CD4-positive, alpha-beta memory T cell (primary cell): ENCODE results near the gene SH2D1A. TPM values are rescaled to one million over a fixed set of nuclear protein-coding genes. Genes with fewer than 3 reads are reported as not detected.
"Not testable (repeated sequence)": the region's sequence is repeated elsewhere in the genome, so short reads cannot be mapped to it uniquely, and the experiment has no call there.

Experiments used
- CTCF ChIA-PET: fragments of 350-600 bp; sonication (Branson Sonifier 250); formaldehyde crosslinking; loops from one replicate; lab custom pipeline; 2021; ENCODE audit warnings: inconsistent platforms; ENCODE audit not compliant: partially characterized antibody; lab: Charles Lee
- POLR2A ChIA-PET: fragments of 350-600 bp; sonication (Branson Sonifier 250); formaldehyde crosslinking; loops from one replicate; lab custom pipeline; 2021; ENCODE audit not compliant: partially characterized antibody; lab: Charles Lee
- DNase-seq, 5 donors: peaks; one replicate each; pipeline versions ENCODE4 v3.0.0 to v3.0.0-alpha.2; 2020 to 2022; ENCODE audit warnings: mixed read lengths in 1 of 5
- H3K27ac ChIP-seq: one replicate; pipeline ENCODE4 v1.7.0; 2013; ENCODE audit warnings: low read depth, low read length
- H3K27me3 ChIP-seq: 2 replicates; pipeline ENCODE4 v1.7.0; 2013; ENCODE audit warnings: mild to moderate bottlenecking, low read length, moderate library complexity; ENCODE audit not compliant: insufficient read depth
- H3K36me3 ChIP-seq: 2 replicates; pipeline ENCODE4 v1.7.0; 2013; ENCODE audit warnings: mild to moderate bottlenecking, low read length, moderate library complexity; ENCODE audit not compliant: insufficient read depth
- H3K4me1 ChIP-seq: 2 replicates; pipeline ENCODE4 v1.7.0; 2013; ENCODE audit warnings: mild to moderate bottlenecking, low read length, moderate library complexity; ENCODE audit not compliant: insufficient read depth
- H3K4me3 ChIP-seq, 2 donors: one replicate each; pipeline ENCODE4 v1.7.0; 2013; ENCODE audit warnings: low read length in 2 of 2, mild to moderate bottlenecking in 1 of 2
- H3K9me3 ChIP-seq, 2 donors: one replicate each; pipeline ENCODE4 v1.7.0; 2013; ENCODE audit warnings: low read length in 2 of 2, control low read depth in 1 of 2; ENCODE audit not compliant: control insufficient read depth in 1 of 2
- H3K27ac Mint-ChIP-seq, 7 donors: one replicate each; pipeline ENCODE4 v1.8.0; 2020 to 2021; ENCODE audit warnings: mixed read lengths in 7 of 7, mild to moderate bottlenecking in 6 of 7, inconsistent platforms in 3 of 7, moderate library complexity in 3 of 7
- H3K27me3 Mint-ChIP-seq, 2 donors: one replicate each; pipeline ENCODE4 v1.8.0; 2020 to 2021; ENCODE audit warnings: mixed read lengths in 2 of 2
- H3K36me3 Mint-ChIP-seq, 2 donors: one replicate each; pipeline ENCODE4 v1.8.0; 2020 to 2021; ENCODE audit warnings: mixed read lengths in 2 of 2, inconsistent platforms in 1 of 2, mild to moderate bottlenecking in 1 of 2
- H3K4me1 Mint-ChIP-seq, 4 donors: one replicate each; pipeline ENCODE4 v1.8.0; 2020 to 2021; ENCODE audit warnings: mixed read lengths in 4 of 4, mild to moderate bottlenecking in 1 of 4
- H3K4me3 Mint-ChIP-seq, 8 donors: one replicate each; pipeline ENCODE4 v1.8.0; 2020 to 2021; ENCODE audit warnings: mixed read lengths in 8 of 8, mild to moderate bottlenecking in 7 of 8, moderate library complexity in 6 of 8, inconsistent platforms in 3 of 8
- H3K9me3 Mint-ChIP-seq, 8 donors: one replicate each; pipeline ENCODE4 v1.8.0; 2020 to 2021; ENCODE audit warnings: mixed read lengths in 8 of 8, mild to moderate bottlenecking in 5 of 8, inconsistent platforms in 3 of 8, moderate library complexity in 1 of 8
- intact Hi-C: fragments of 100-400 bp; cut with micrococcal nuclease; formaldehyde crosslinking; loops from one replicate; pipeline ENCODE4 v1.15.1; 2023
- polyA plus RNA-seq, 2 donors: library from polyadenylated mRNA; unstranded; fragments of 300-500 nt; fragmentation: Illumina TruSeq; gene quantifications; one replicate each; pipeline ENCODE4 v1.2.3, GENCODE V29; 2021
- total RNA-seq, 2 experiments: library from RNA; stranded (reverse); gene quantifications; one replicate each; pipeline ENCODE4 v1.2.3, GENCODE V29; 2021

Gene SH2D1A
- total and polyA plus RNA-seq, 4 experiments from 2014 or later, result 50.3 to 85.1 (median 58.7) TPM

DNA sequence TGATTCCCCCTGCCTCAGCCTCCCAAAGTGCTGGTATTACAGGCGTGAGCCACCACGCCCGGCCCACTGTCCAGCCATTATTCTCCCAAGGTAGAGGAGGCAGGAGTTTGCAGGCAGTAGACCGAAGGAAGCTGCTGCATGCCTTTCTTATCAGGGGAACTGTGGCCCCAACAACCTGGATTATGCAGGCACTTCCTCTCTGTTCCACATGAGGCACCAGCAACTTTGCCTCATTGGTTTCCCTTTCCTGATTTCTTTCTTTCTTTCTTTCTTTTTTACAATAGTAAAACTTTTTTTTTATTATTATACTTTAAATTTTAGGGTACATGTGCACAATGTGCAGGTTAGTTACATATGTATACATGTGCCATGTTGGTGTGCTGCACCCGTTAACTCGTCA, 62.0 kb downstream of the SH2D1A start:
- H3K27ac ChIP-seq, H3K27ac Mint-ChIP-seq, intact Hi-C loops, CTCF ChIA-PET, H3K9me3 ChIP-seq, H3K36me3 ChIP-seq, H3K9me3 Mint-ChIP-seq, DNase-seq, H3K27me3 ChIP-seq, H3K4me1 Mint-ChIP-seq, H3K4me3 Mint-ChIP-seq, H3K27me3 Mint-ChIP-seq, H3K4me1 ChIP-seq, POLR2A ChIA-PET, H3K36me3 Mint-ChIP-seq, H3K4me3 ChIP-seq: not testable (repeated sequence)

GRCh38 chrX:124413244-124413643, 66.9 kb downstream of the SH2D1A start:
- no peak overlapping the region for H3K27ac ChIP-seq
- no peaks in the 10 kb centered on the region for H3K27me3 Mint-ChIP-seq
- H3K9me3 Mint-ChIP-seq, result peaks cover 0 to 1% (median 0%) of the 10 kb centered on the region in 8 donors
- peaks cover 0 to 1% (median 0%) of the 10 kb centered on the region in 4 donors for H3K4me1 Mint-ChIP-seq
- no peak for DNase-seq
- H3K4me3 Mint-ChIP-seq, result no peak overlapping the region
- H3K4me1 ChIP-seq, result no peaks in the 10 kb centered on the region
- intact Hi-C loops, result no loop called here
- ChIA-PET POLR2A (no interaction called here), CTCF (no interaction called here)
- no peaks in the 10 kb centered on the region for H3K9me3 ChIP-seq
- peaks cover 4 to 10% of the 10 kb centered on the region in 2 donors for H3K36me3 Mint-ChIP-seq
- H3K27ac Mint-ChIP-seq, result no peak overlapping the region
- H3K36me3 ChIP-seq, result no peaks in the 10 kb centered on the region
- H3K27me3 ChIP-seq, result no peaks in the 10 kb centered on the region
- no peak overlapping the region for H3K4me3 ChIP-seq

DNA sequence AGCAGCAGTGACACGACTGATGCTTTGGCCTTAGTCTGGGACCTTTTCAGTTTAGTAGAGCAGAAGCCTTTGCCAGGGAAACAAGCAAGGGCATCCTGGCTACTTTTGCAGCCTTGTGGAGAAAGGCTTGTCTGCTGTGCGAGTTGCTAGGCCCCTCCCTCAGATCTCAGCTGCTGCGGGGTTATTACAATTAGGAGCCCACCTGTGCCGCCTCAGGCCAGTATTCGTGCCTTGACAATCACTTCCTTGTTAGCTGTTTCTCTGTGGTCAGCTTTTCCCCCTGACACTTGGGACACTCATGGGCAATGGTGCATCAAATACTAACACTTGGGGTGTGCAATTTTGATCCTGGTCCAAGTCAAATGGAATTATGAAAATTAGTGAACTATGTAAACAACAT, 67.9 kb downstream of the SH2D1A start:
- Mint-ChIP-seq H3K4me3 (no peak overlapping the region), H3K9me3 (peaks cover 0 to 1% (median 0%) of the 10 kb centered on the region in 8 donors), H3K27me3 (no peaks in the 10 kb centered on the region), H3K4me1 (peaks cover 0 to 1% (median 0%) of the 10 kb centered on the region in 4 donors), H3K27ac (no peak overlapping the region), H3K36me3 (peaks cover 4 to 10% of the 10 kb centered on the region in 2 donors)
- CTCF ChIA-PET, result interaction anchor here (1.0 kb wide), 1 partner anchor 21 kb away, joined by 3 read pairs; no protein-coding TSS in a partner anchor
- H3K4me1 ChIP-seq, result no peaks in the 10 kb centered on the region
- H3K4me3 ChIP-seq, result no peak overlapping the region
- POLR2A ChIA-PET, result no interaction called here
- no peak overlapping the region for H3K27ac ChIP-seq
- DNase-seq, result no peak
- intact Hi-C loops, result no loop called here
- H3K9me3 ChIP-seq, result no peaks in the 10 kb centered on the region
- H3K36me3 ChIP-seq, result no peaks in the 10 kb centered on the region
- no peaks in the 10 kb centered on the region for H3K27me3 ChIP-seq

DNA sequence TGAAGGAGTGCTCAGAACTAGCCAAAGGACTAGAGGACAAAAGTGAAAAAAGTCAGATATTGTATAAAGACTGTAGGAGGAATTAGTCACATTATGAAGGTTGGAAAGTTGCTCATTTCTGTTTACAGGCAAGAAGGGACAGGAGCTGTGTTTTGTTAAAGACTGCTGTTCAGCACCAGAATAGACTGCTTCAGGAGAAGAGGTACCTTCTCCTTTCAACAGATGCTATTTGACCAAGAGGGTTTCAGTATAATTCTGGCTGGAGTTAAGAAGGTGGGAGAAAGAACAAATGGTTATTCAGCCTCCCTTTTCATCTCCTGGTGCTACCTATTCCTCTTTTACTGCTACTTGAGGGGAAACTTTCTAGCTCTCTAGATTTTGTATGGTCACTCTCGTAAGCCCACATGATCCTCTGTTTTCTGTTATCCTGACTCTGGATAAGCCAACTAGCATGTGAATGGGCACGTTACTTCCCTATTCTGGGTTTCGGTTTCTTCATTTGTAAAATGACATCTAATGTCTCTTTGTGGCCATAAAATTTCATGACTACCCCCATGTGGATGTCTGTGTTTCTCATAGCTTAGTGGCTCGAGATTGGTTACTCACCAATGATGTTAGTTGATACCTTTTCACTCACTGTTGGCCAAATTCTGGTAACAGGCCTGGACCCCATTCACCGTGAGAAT, 68.9 kb downstream of the SH2D1A start:
- Mint-ChIP-seq H3K4me1 (peaks cover 0 to 1% (median 0%) of the 10 kb centered on the region in 4 donors), H3K4me3 (no peak overlapping the region), H3K36me3 (peaks cover 4 to 11% of the 10 kb centered on the region in 2 donors), H3K27me3 (no peaks in the 10 kb centered on the region), H3K27ac (no peak overlapping the region), H3K9me3 (peaks cover 0 to 1% (median 0%) of the 10 kb centered on the region in 8 donors)
- no peak overlapping the region for H3K4me3 ChIP-seq
- H3K27me3 ChIP-seq, result no peaks in the 10 kb centered on the region
- H3K4me1 ChIP-seq, result no peaks in the 10 kb centered on the region
- no peaks in the 10 kb centered on the region for H3K9me3 ChIP-seq
- CTCF ChIA-PET, result interaction anchor here (1.0 kb wide), 1 partner anchor 20 kb away, joined by 3 read pairs; no protein-coding TSS in a partner anchor
- DNase-seq, result no peak
- POLR2A ChIA-PET, result no interaction called here
- intact Hi-C loops, result no loop called here
- H3K36me3 ChIP-seq, result no peaks in the 10 kb centered on the region
- no peak overlapping the region for H3K27ac ChIP-seq

GRCh38 chrX:124421898-124422655, 75.7 kb downstream of the SH2D1A start:
- Histone ChIP-seq H3K27me3 (no peaks in the 10 kb centered on the region), H3K9me3 (no peaks in the 10 kb centered on the region), H3K4me1 (no peaks in the 10 kb centered on the region), H3K27ac (no peak overlapping the region), H3K4me3 (no peak overlapping the region), H3K36me3 (no peaks in the 10 kb centered on the region)
- Mint-ChIP-seq H3K4me1 (peaks cover 0 to 4% (median 0%) of the 10 kb centered on the region in 4 donors), H3K27ac (peak overlapping the region in 1 of 7 donors; percentile 65), H3K4me3 (no peak overlapping the region), H3K36me3 (peaks cover 11 to 24% of the 10 kb centered on the region in 2 donors), H3K27me3 (no peaks in the 10 kb centered on the region), H3K9me3 (peaks cover 0 to 7% (median 0%) of the 10 kb centered on the region in 8 donors)
- intact Hi-C loops, result no loop called here
- DNase-seq, result no peak
- ChIA-PET CTCF (no interaction called here), POLR2A (no interaction called here)

Other genes starting within 250 kb of the SH2D1A start
- gene TEX13D, start 13.9 kb upstream of the SH2D1A start, total RNA-seq, result not detected
- not detected for gene TEX13D, start 13.9 kb upstream of the SH2D1A start, polyA plus RNA-seq